ENCODE results near the gene MAN1C1.

Gene MAN1C1

GRCh38 chr1:25774206-25774803 is 157.7 kb downstream of the MAN1C1 start:
- ATAC-seq = no peak
- TF ChIP-seq RARB (CRISPR knock-in tag; IDR thresholded peaks at IDR 0.05) (no peak), ZFP30 (CRISPR knock-in tag; IDR thresholded peaks at IDR 0.05) (no peak), CSDC2 (CRISPR knock-in tag; IDR thresholded peaks at IDR 0.05) (no peak), ESRRG (CRISPR knock-in tag; IDR thresholded peaks at IDR 0.05) (no peak), ARNTL (CRISPR knock-in tag; IDR thresholded peaks at IDR 0.05; ENCODE audit: borderline replicate concordance, low read depth) (no peak), BACH2 (CRISPR knock-in tag; IDR thresholded peaks at IDR 0.05; ENCODE audit: borderline replicate concordance) (no peak), ZC3H10 (CRISPR knock-in tag; IDR thresholded peaks at IDR 0.05) (no peak), TCF4 (CRISPR knock-in tag; IDR thresholded peaks at IDR 0.05; ENCODE audit: borderline replicate concordance) (no peak), SNAI2 (CRISPR knock-in tag; IDR thresholded peaks at IDR 0.05) (no peak), GLIS3 (CRISPR knock-in tag; IDR thresholded peaks at IDR 0.05) (no peak), ISL1 (CRISPR knock-in tag; IDR thresholded peaks at IDR 0.05) (no peak), CSRNP3 (CRISPR knock-in tag; IDR thresholded peaks at IDR 0.05) (no peak), OSR1 (CRISPR knock-in tag; IDR thresholded peaks at IDR 0.05) (no peak), ZFP3 (CRISPR knock-in tag; IDR thresholded peaks at IDR 0.05) (no peak)
- TF ChIP-seq, protein P1, sequence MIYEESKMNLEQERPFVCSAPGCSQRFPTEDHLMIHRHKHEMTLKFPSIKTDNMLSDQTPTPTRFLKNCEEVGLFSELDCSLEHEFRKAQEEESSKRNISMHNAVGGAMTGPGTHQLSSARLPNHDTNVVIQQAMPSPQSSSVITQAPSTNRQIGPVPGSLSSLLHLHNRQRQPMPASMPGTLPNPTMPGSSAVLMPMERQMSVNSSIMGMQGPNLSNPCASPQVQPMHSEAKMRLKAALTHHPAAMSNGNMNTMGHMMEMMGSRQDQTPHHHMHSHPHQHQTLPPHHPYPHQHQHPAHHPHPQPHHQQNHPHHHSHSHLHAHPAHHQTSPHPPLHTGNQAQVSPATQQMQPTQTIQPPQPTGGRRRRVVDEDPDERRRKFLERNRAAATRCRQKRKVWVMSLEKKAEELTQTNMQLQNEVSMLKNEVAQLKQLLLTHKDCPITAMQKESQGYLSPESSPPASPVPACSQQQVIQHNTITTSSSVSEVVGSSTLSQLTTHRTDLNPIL (CRISPR knock-in tag; IDR thresholded peaks at IDR 0.05; ENCODE audit: low read depth) = no peak
- TF ChIP-seq, protein P2, sequence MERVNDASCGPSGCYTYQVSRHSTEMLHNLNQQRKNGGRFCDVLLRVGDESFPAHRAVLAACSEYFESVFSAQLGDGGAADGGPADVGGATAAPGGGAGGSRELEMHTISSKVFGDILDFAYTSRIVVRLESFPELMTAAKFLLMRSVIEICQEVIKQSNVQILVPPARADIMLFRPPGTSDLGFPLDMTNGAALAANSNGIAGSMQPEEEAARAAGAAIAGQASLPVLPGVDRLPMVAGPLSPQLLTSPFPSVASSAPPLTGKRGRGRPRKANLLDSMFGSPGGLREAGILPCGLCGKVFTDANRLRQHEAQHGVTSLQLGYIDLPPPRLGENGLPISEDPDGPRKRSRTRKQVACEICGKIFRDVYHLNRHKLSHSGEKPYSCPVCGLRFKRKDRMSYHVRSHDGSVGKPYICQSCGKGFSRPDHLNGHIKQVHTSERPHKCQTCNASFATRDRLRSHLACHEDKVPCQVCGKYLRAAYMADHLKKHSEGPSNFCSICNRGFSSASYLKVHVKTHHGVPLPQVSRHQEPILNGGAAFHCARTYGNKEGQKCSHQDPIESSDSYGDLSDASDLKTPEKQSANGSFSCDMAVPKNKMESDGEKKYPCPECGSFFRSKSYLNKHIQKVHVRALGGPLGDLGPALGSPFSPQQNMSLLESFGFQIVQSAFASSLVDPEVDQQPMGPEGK (CRISPR knock-in tag; IDR thresholded peaks at IDR 0.05; ENCODE audit: borderline replicate concordance) = no peak
- TF ChIP-seq, protein P3, sequence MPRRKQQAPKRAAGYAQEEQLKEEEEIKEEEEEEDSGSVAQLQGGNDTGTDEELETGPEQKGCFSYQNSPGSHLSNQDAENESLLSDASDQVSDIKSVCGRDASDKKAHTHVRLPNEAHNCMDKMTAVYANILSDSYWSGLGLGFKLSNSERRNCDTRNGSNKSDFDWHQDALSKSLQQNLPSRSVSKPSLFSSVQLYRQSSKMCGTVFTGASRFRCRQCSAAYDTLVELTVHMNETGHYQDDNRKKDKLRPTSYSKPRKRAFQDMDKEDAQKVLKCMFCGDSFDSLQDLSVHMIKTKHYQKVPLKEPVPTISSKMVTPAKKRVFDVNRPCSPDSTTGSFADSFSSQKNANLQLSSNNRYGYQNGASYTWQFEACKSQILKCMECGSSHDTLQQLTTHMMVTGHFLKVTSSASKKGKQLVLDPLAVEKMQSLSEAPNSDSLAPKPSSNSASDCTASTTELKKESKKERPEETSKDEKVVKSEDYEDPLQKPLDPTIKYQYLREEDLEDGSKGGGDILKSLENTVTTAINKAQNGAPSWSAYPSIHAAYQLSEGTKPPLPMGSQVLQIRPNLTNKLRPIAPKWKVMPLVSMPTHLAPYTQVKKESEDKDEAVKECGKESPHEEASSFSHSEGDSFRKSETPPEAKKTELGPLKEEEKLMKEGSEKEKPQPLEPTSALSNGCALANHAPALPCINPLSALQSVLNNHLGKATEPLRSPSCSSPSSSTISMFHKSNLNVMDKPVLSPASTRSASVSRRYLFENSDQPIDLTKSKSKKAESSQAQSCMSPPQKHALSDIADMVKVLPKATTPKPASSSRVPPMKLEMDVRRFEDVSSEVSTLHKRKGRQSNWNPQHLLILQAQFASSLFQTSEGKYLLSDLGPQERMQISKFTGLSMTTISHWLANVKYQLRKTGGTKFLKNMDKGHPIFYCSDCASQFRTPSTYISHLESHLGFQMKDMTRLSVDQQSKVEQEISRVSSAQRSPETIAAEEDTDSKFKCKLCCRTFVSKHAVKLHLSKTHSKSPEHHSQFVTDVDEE (CRISPR knock-in tag; IDR thresholded peaks at IDR 0.05) = no peak

- TF ChIP-seq TCF4 (CRISPR knock-in tag; IDR thresholded peaks at IDR 0.05; ENCODE audit: borderline replicate concordance) (peak; percentile 34), BACH2 (CRISPR knock-in tag; IDR thresholded peaks at IDR 0.05; ENCODE audit: borderline replicate concordance) (no peak)
- peak; percentile 39 for ATAC-seq
These were observed 158.6 kb downstream of the MAN1C1 start for GRCh38 chr1:25774921-25775771.

DNA sequence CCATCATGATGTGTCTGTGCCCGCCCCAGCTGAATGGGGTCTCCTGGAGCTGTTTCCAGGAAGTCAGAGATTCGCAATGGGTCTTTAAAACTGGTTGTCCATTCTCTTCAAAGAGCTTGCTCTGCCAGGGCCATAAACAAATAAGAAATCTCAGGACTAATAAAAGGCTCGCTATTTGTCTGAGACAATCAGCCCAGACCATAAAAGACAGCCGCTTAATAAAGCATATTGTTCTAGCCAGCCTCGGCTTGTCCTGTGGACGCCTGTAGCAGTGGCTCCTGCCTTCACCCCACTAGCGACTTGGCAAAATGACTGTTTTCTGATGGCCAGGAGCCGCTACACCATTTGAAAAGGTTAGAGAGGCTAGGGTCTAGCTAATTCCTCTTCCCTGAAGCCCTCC is 162.8 kb downstream of the MAN1C1 start:
- ATAC-seq = no peak
- TF ChIP-seq RARB (CRISPR knock-in tag; IDR thresholded peaks at IDR 0.05) = no peak
- no peak for TF ChIP-seq ZNF565 (CRISPR knock-in tag; conservative IDR thresholded peaks at IDR 0.05; ENCODE audit: low read depth)
- TF ChIP-seq TCF4 (CRISPR knock-in tag; IDR thresholded peaks at IDR 0.05; ENCODE audit: borderline replicate concordance) = no peak
- TF ChIP-seq, protein P1 (CRISPR knock-in tag; IDR thresholded peaks at IDR 0.05; ENCODE audit: low read depth) = no peak
- no peak for TF ChIP-seq ESRRG (CRISPR knock-in tag; IDR thresholded peaks at IDR 0.05)
- TF ChIP-seq ZNF70 (CRISPR knock-in tag; IDR thresholded peaks at IDR 0.05) = no peak
- no peak for TF ChIP-seq ZC3H10 (CRISPR knock-in tag; IDR thresholded peaks at IDR 0.05)
- no peak for TF ChIP-seq PPARA (CRISPR knock-in tag; IDR thresholded peaks at IDR 0.05; ENCODE audit: borderline replicate concordance)
- TF ChIP-seq ZNF8 (CRISPR knock-in tag; IDR thresholded peaks at IDR 0.05) = no peak
- no peak for TF ChIP-seq ISL1 (CRISPR knock-in tag; IDR thresholded peaks at IDR 0.05)

Measured in SK-N-SH treated with all-trans-retinoic acid at 6 μM for 48 hours (cell line).